Prostate gland (tissue), 2 donors: ENCODE measurements around the gene KRTAP4-11. TPM values are rescaled to one million over a fixed set of nuclear protein-coding genes. Genes with fewer than 3 reads are reported as not detected.
"Not testable (repeated sequence)": the region's sequence is repeated elsewhere in the genome, so short reads cannot be mapped to it uniquely, and the experiment has no call there.

Source experiments
- DNase-seq: peaks from one replicate; pipeline ENCODE4 v3.0.0-alpha.2; 2019; ENCODE audit warnings: low spot score
- H3K27ac ChIP-seq, 2 donors: fragments of 200-600 bp; sonication (generic); 2 replicates each; pipeline ENCODE4 v1.5.1; 2017 to 2019
- H3K27me3 ChIP-seq: fragments of 200-600 bp; sonication (generic); replicated peaks from 2 replicates; pipeline ENCODE4 v1.5.1; 2019; ENCODE audit not compliant: insufficient read depth
- H3K36me3 ChIP-seq, 2 donors: fragments of 200-600 bp; sonication (generic); 1 replicate in 1 of 2; 2 replicates in 1 of 2; pipeline versions ENCODE4 v1.5.1 to v1.8.1; 2017 to 2019
- H3K4me1 ChIP-seq: fragments of 200-600 bp; sonication (generic); replicated peaks from 2 replicates; pipeline ENCODE4 v1.5.1; 2019
- H3K4me3 ChIP-seq, 2 donors: fragments of 200-600 bp; sonication (generic); 2 replicates each; pipeline ENCODE4 v1.5.1; 2017 to 2019
- H3K9me3 ChIP-seq: fragments of 200-600 bp; sonication (generic); 2 replicates; pipeline ENCODE4 v1.5.1; 2017
- POLR2A ChIP-seq: fragments of 450-650 bp; IDR thresholded peaks from one replicate; pipeline ENCODE4 v1.6.1; 2016; ENCODE audit warnings: antibody characterized with exemption, mild to moderate bottlenecking
- POLR2AphosphoS5 ChIP-seq: sonication (generic); formaldehyde crosslinking; IDR thresholded peaks from one replicate; pipeline ENCODE4 v1.6.1; 2017; ENCODE audit warnings: antibody characterized with exemption
- WGBS: methylation state at CpG from one replicate; pipeline ENCODE4 v1.1.5; 2018; 5-methylcytosine and 5-hydroxymethylcytosine counted together
- intact Hi-C: fragments of 100-400 bp; cut with DNase I; formaldehyde crosslinking; loops from one replicate; pipeline ENCODE4 v1.14.2; 2022
- total RNA-seq, 2 donors: library from RNA; depleted of rRNA; stranded (reverse); fragments of >200 nt; gene quantifications; one replicate each; pipeline ENCODE4 v1.1.0, GENCODE V29; 2016
- TF ChIP-seq, protein P1 (sequence below), 4 experiments: fragments of 200-600 bp in 2 of 4; fragments of 450-650 bp in 2 of 4; sonication (generic) in 2 of 4; IDR thresholded peaks; 1 replicate in 3 of 4; 2 replicates in 1 of 4; pipeline ENCODE4 v1.5.1; 2016 to 2019; ENCODE audit warnings: antibody characterized with exemption in 4 of 4, mild to moderate bottlenecking in 2 of 4, moderate library complexity in 2 of 4

The KRTAP4-11 gene
- total RNA-seq, 2 donors from 2014 or later = not detected

DNA sequence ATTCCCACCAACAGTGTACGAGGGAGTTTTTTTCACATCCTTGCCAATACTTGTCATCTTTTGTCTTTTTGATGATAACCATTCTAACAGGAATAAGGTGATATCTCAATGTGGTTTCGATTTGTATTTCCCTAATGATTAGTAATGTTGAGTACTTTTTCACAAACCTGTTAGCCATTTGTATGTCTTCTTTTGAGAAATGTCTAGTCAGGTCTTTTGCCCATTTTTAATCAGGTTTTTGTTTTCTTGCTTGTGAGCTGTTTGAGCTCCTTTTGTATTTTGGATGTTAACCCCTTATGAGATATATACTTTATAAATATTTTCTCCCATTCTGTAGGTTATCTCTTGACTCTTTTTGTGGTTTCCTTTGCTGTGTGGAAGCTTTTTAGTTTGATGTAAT, 33.4 kb upstream of the KRTAP4-11 start:
- Histone ChIP-seq H3K27me3 (peaks cover 3% of the 10 kb centered on the region), H3K4me1 (no peaks in the 10 kb centered on the region), H3K27ac (no peak overlapping the region), H3K4me3 (no peak overlapping the region), H3K36me3 (no peaks in the 10 kb centered on the region), H3K9me3 (no peaks in the 10 kb centered on the region)
- WGBS = 86% methylated on average over 2 of the region's 2 CpGs
- intact Hi-C loops = no loop called here
- DNase-seq = no peak
- TF ChIP-seq, protein P1, sequence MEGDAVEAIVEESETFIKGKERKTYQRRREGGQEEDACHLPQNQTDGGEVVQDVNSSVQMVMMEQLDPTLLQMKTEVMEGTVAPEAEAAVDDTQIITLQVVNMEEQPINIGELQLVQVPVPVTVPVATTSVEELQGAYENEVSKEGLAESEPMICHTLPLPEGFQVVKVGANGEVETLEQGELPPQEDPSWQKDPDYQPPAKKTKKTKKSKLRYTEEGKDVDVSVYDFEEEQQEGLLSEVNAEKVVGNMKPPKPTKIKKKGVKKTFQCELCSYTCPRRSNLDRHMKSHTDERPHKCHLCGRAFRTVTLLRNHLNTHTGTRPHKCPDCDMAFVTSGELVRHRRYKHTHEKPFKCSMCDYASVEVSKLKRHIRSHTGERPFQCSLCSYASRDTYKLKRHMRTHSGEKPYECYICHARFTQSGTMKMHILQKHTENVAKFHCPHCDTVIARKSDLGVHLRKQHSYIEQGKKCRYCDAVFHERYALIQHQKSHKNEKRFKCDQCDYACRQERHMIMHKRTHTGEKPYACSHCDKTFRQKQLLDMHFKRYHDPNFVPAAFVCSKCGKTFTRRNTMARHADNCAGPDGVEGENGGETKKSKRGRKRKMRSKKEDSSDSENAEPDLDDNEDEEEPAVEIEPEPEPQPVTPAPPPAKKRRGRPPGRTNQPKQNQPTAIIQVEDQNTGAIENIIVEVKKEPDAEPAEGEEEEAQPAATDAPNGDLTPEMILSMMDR (IDR thresholded peaks at IDR 0.05) = no peak
- TF ChIP-seq POLR2A (no peak), POLR2AphosphoS5 (no peak)

DNA sequence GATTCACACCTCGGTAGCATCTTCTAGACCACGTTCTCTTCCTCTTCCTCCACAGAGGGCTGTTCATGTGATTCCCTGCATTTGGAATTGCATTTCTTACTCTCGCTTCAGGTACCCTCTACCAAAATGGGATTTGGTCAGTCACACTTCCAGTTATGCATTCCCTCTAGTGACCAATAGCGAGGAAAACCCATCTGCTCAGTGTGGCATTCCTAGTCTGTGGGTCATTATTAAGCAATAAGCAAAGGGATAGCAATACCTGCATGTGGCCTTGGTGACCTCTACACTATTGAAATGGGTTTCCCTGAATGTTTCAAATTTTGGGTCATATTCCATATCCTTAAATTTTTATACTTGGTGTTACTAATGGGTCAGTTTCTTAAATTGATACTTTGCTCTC, 31.9 kb upstream of the KRTAP4-11 start:
- no peak for DNase-seq
- intact Hi-C loops = no loop called here
- 87% methylated on average over 4 of the region's 4 CpGs for WGBS

DNA sequence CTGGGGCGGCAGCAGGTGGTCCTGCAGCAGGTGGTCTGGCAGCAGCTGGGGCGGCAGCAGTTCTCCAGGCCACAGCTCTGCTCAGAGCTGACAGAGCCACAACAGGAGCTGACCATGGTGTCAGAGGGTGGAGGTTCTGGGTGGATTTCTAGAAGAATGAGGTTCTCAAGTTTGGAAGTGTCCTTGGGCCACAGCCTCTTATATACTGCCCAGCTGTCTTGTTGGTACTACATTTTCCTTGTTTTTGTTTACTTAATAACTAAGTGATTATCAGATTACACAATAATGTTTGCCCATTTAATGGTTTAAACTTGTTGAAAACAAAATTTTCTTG, 31.4 kb upstream of the KRTAP4-11 start, which contains the start of gene KRTAP4-5:
Gene KRTAP4-5, minus strand, starts transcription at position 174 of the 334 bp plus-strand sequence. Its CDS starts 58 bp downstream, at position 116.
- no peak for DNase-seq
- intact Hi-C loops = no loop called here
- Histone ChIP-seq H3K36me3 (no peaks in the 10 kb centered on the region), H3K27ac (no peak within 1 kb of the TSS), H3K27me3 (no peaks in the 10 kb centered on the region), H3K4me1 (no peaks in the 10 kb centered on the region), H3K4me3 (no peak within 1 kb of the TSS), H3K9me3 (no peaks in the 10 kb centered on the region)
- TF ChIP-seq POLR2AphosphoS5 = no peak
- no peak for TF ChIP-seq POLR2A
- TF ChIP-seq, protein P1 (IDR thresholded peaks at IDR 0.05) = no peak
- WGBS = 50% methylated on average over 2 of the region's 2 CpGs

More for the DNA sequence above, 31.9 kb upstream of the KRTAP4-11 start:
- TF ChIP-seq POLR2A = no peak
- no peak for TF ChIP-seq POLR2AphosphoS5
- TF ChIP-seq, protein P1 (IDR thresholded peaks at IDR 0.05) = no peak
- Histone ChIP-seq H3K27ac (no peak overlapping the region), H3K36me3 (no peaks in the 10 kb centered on the region), H3K4me1 (no peaks in the 10 kb centered on the region), H3K9me3 (no peaks in the 10 kb centered on the region), H3K27me3 (no peaks in the 10 kb centered on the region), H3K4me3 (no peak overlapping the region)

DNA sequence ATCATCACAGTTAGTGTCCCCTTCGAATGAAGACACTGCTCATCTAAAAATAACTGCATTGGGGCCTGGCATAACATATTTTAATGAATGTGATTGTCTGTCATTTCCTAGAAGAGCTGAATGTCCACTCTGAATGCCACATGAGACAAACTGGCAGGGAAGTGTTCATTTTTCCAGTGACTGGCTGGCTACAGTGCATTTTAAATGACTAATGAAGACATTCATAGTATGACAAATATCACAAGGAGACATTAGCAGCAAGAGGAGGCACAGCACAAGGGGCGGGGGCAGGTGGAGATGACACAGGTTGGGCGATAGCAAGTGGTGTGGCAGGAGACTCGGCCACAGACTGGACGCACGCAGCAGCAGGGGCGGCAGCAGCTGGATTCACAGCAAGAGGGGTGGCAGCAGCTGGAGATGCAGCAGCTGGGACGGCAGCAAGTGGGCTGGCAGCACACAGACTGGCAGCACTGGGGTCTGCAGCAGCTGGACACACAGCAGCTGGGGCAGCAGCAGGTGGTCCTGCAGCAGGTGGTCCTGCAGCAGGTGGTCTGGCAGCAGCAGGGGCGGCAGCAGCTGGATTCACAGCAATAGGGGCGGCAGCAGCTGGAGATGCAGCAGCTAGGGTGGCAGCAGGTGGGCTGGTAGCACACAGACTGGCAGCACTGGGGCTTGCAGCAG, 30.9 kb upstream of the KRTAP4-11 start:
- H3K27ac ChIP-seq, H3K9me3 ChIP-seq, H3K36me3 ChIP-seq, H3K4me1 ChIP-seq, DNase-seq, intact Hi-C loops, H3K4me3 ChIP-seq, H3K27me3 ChIP-seq: not testable (repeated sequence)
- 85% methylated on average over 10 of the region's 10 CpGs for WGBS

DNA sequence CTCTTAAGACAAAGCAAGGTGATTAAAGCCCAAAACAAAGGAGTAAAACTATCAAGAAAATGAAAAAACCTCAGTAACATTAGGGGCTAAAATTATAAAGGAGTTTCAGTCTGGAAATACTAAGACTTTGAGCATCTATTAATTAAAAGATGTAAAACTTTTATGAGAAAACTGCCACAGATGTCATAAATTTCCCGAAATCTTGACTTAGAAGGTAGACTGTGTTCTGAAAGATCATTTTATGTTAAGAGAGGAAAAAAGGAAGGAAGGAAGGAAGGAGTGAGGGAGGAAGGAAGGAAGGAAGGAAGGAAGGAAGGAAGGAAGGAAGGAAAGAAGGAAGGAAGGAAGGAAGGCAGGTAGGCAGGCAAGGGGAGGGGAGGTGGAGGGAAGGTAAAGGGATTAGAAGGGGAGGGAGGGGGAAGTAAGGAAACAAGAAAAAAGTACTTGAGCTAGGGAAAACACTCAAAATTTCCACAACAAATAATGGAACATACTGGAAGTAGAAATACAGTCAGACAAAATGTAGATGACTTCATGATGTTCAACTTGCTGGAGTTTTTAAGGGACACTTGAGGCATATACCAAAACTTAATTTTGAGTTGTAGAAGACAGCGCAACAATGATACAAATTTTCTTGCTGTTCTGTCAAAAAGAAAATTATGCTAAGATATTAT, 29.5 kb upstream of the KRTAP4-11 start:
- WGBS = 81% methylated on average over 2 of the region's 2 CpGs
- intact Hi-C loops = no loop called here
- TF ChIP-seq, protein P1 (IDR thresholded peaks at IDR 0.05) = no peak
- TF ChIP-seq POLR2A (no peak), POLR2AphosphoS5 (no peak)

More for the DNA sequence above, 29.5 kb upstream of the KRTAP4-11 start:
- Histone ChIP-seq H3K4me3 (no peak overlapping the region), H3K27me3 (no peaks in the 10 kb centered on the region), H3K27ac (no peak overlapping the region), H3K4me1 (no peaks in the 10 kb centered on the region), H3K36me3 (no peaks in the 10 kb centered on the region), H3K9me3 (no peaks in the 10 kb centered on the region)
- no peak for DNase-seq
